Measurements from ENCODE around the gene PHLDB3.
"Not testable (repeated sequence)": the region's sequence is repeated elsewhere in the genome, so short reads cannot be mapped to it uniquely, and the experiment has no call there.

The PHLDB3 gene

GRCh38 chr19:43445426-43445825 is 59.1 kb downstream of the PHLDB3 start:
- no peak for TF ChIP-seq CTCF (IDR thresholded peaks at IDR 0.05; ENCODE audit: control insufficient read depth, extremely low read depth, insufficient read depth)
- H3K4me3 ChIP-seq (ENCODE audit: low read depth, low read length): no peak overlapping the region
- no peak for DNase-seq (ENCODE audit: low read depth)

- no peak for DNase-seq (ENCODE audit: low read depth)
- no peak for TF ChIP-seq CTCF (IDR thresholded peaks at IDR 0.05; ENCODE audit: control insufficient read depth, extremely low read depth, insufficient read depth)
- no peak overlapping the region for H3K4me3 ChIP-seq (ENCODE audit: low read depth, low read length)
These were observed 59.8 kb downstream of the PHLDB3 start for GRCh38 chr19:43444531-43445287.

- DNase-seq (ENCODE audit: low read depth); H3K4me3 ChIP-seq (ENCODE audit: low read depth, low read length): not testable (repeated sequence)
These were observed 60.5 kb downstream of the PHLDB3 start for GRCh38 chr19:43444091-43444490.

- TF ChIP-seq CTCF (IDR thresholded peaks at IDR 0.05; ENCODE audit: control insufficient read depth, extremely low read depth, insufficient read depth): no peak
- DNase-seq (ENCODE audit: low read depth): no peak
- H3K4me3 ChIP-seq (ENCODE audit: low read depth, low read length): no peak overlapping the region
These were observed 62.8 kb downstream of the PHLDB3 start for GRCh38 chr19:43441716-43442115.

- H3K4me3 ChIP-seq (ENCODE audit: low read depth, low read length): no peak overlapping the region
- no peak for TF ChIP-seq CTCF (IDR thresholded peaks at IDR 0.05; ENCODE audit: control insufficient read depth, extremely low read depth, insufficient read depth)
These were observed 64.9 kb downstream of the PHLDB3 start for GRCh38 chr19:43439709-43440063.

GRCh38 chr19:43439032-43439708 is 65.4 kb downstream of the PHLDB3 start:
- no peak overlapping the region for H3K4me3 ChIP-seq (ENCODE audit: low read depth, low read length)
- no peak for TF ChIP-seq CTCF (IDR thresholded peaks at IDR 0.05; ENCODE audit: control insufficient read depth, extremely low read depth, insufficient read depth)
- no peak for DNase-seq (ENCODE audit: low read depth)

More at GRCh38 chr19:43439709-43440063, 64.9 kb downstream of the PHLDB3 start:
- no peak for DNase-seq (ENCODE audit: low read depth)

GRCh38 chr19:43438291-43439031 is 66.1 kb downstream of the PHLDB3 start:
- DNase-seq (ENCODE audit: low read depth): no peak
- H3K4me3 ChIP-seq (ENCODE audit: low read depth, low read length): no peak overlapping the region
- no peak for TF ChIP-seq CTCF (IDR thresholded peaks at IDR 0.05; ENCODE audit: control insufficient read depth, extremely low read depth, insufficient read depth)
